Measurements from ENCODE around the gene HPSE2. TPM values are rescaled to one million over a fixed set of nuclear protein-coding genes. Genes with fewer than 3 reads are reported as not detected.

The HPSE2 gene
- total RNA-seq, 1 donor from 2014 or later = not detected

DNA sequence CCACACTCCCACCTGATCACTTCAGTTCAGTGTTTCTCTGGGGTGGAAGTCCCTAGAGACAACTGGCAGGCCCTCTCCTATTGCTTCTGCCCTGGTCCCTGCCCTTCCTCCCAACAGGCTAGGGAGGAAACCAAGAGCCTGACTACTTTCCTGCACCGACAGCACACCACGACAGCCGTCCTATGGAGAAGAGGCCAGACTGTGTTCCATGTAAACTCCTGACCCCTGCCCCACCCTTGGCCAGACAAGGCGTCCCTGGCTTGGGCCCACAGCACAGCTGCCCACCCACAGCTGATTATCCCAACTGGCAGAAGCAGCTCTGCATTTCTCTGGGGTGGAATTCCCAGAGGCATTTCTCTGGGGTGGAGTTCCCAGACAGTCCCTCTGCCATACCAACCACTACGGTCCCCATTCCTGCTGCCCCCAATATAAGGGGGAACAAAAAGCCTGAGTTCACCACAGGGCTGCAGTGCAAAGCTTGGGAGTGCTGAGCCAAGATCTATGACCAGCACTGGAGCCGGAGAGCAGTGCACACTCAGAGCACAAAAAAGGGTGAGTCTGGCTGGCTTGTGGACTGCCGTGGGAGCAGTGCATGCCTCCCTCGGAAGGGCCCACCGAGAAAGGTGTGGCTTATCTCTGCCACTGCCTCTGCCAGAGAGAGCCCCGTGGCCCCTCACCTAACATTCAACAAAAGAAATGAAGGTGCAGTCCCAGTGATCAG is 193.4 kb downstream of the HPSE2 start:
- H3K27me3 ChIP-seq (ENCODE audit: low read depth) = no peaks in the 10 kb centered on the region
- H3K9me3 ChIP-seq (replicated peaks) = peaks cover 53% of the 10 kb centered on the region
- TF ChIP-seq, protein P1, sequence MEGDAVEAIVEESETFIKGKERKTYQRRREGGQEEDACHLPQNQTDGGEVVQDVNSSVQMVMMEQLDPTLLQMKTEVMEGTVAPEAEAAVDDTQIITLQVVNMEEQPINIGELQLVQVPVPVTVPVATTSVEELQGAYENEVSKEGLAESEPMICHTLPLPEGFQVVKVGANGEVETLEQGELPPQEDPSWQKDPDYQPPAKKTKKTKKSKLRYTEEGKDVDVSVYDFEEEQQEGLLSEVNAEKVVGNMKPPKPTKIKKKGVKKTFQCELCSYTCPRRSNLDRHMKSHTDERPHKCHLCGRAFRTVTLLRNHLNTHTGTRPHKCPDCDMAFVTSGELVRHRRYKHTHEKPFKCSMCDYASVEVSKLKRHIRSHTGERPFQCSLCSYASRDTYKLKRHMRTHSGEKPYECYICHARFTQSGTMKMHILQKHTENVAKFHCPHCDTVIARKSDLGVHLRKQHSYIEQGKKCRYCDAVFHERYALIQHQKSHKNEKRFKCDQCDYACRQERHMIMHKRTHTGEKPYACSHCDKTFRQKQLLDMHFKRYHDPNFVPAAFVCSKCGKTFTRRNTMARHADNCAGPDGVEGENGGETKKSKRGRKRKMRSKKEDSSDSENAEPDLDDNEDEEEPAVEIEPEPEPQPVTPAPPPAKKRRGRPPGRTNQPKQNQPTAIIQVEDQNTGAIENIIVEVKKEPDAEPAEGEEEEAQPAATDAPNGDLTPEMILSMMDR (IDR thresholded peaks at IDR 0.05; ENCODE audit: borderline replicate concordance) = no peak
- H3K36me3 ChIP-seq = no peaks in the 10 kb centered on the region
- H3K4me1 ChIP-seq = no peaks in the 10 kb centered on the region
- no peak overlapping the region for H3K27ac ChIP-seq (replicated peaks)
- H3K4me3 ChIP-seq = no peak overlapping the region
- no peak for DNase-seq
- intact Hi-C loops (cut with micrococcal nuclease) = no loop called here

DNA sequence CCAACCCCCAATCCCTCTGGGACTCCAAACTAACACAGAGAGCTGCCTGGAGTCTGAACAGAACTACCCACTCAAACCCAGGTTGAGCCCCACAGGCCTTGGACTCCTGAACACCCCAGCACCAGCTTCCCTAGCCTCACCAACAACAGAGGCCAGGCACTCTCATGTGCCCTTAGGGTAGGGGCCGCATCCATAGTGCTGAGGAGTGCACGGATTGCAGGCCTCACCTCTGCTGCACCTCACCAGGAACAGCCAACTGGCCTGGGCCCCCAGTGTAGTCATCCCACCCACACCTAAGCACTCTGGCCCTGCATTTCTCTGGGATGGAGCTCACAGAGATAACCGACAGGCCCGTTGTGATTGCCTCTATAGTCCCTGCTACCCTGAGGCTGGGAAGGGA is 194.2 kb downstream of the HPSE2 start:
- no peak for DNase-seq
- no peak overlapping the region for H3K27ac ChIP-seq (replicated peaks)
- intact Hi-C loops (cut with micrococcal nuclease) = no loop called here

DNA sequence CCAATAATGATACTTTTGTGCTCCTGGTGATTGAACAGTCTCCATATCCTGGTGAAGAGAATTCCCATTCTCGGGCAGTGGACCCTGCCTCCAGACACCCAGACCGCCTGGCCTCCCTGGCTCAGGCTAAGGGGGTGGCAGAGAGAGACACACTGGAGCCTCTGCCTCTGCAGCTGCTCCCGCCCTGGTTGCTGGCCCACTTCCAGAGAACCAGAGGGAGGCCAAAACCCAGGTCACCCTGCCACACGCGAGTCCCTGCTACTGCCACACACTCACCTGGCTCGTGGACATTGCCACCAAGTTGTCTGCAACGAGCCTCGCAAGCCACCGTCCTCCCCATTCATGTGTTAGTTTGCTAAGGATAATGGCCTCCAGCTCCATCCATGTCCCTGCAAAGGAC is 221.8 kb downstream of the HPSE2 start:
- Histone ChIP-seq H3K27ac (replicated peaks) (no peak overlapping the region), H3K36me3 (no peaks in the 10 kb centered on the region), H3K4me1 (no peaks in the 10 kb centered on the region), H3K9me3 (replicated peaks) (peaks cover 8% of the 10 kb centered on the region), H3K4me3 (no peak overlapping the region), H3K27me3 (ENCODE audit: low read depth) (no peaks in the 10 kb centered on the region)
- no peak for DNase-seq
- intact Hi-C loops (cut with micrococcal nuclease) = no loop called here
- TF ChIP-seq, protein P1 (IDR thresholded peaks at IDR 0.05; ENCODE audit: borderline replicate concordance) = no peak

More for the DNA sequence above, 194.2 kb downstream of the HPSE2 start:
- no peaks in the 10 kb centered on the region for H3K36me3 ChIP-seq
- H3K4me3 ChIP-seq = no peak overlapping the region
- H3K27me3 ChIP-seq (ENCODE audit: low read depth) = no peaks in the 10 kb centered on the region
- peaks cover 47% of the 10 kb centered on the region for H3K9me3 ChIP-seq (replicated peaks)
- TF ChIP-seq, protein P1 (IDR thresholded peaks at IDR 0.05; ENCODE audit: borderline replicate concordance) = no peak
- H3K4me1 ChIP-seq = no peaks in the 10 kb centered on the region

DNA sequence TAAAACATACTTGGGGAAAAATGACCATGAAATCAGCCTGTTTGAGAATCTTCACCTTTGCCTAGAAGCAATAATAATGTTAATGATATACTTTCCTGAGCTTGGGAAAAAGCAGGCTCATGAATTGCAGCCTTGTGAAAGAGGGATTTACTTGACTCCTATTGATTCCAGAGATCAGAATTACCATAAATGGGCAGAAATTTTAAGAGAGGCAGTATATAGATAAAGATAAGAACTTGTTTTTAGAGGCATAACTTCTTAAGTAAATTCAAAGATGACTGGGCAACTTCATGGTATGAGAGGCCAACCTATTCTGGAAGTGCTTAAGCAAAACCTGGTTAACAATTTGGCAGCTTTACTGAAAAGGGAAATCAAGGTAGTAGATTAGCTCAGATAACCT is 225.4 kb downstream of the HPSE2 start:
- Histone ChIP-seq H3K4me3 (no peak overlapping the region), H3K4me1 (no peaks in the 10 kb centered on the region), H3K9me3 (replicated peaks) (peaks cover 12% of the 10 kb centered on the region), H3K27ac (replicated peaks) (no peak overlapping the region), H3K27me3 (ENCODE audit: low read depth) (no peaks in the 10 kb centered on the region), H3K36me3 (no peaks in the 10 kb centered on the region)
- DNase-seq = no peak
- intact Hi-C loops (cut with micrococcal nuclease) = no loop called here
- TF ChIP-seq, protein P1 (IDR thresholded peaks at IDR 0.05; ENCODE audit: borderline replicate concordance) = no peak

DNA sequence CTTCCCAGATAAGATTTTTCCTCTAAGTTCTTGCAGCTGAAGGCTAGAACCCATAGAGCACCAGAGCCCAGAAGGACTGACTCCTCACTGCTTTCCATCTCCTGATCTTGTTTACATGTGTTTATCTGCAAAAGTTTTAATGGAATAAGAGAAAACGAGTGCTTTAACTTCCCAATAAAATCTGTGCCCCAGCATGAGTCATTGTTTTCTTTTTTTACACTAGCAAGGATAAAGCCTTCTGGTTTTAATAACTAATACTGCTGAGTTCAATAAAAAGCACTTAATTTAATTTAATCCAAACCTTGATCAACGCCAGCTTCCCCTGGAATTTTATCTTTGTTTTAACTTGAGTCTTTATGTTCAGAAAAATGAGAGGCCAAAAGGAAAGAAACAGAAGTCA is 227.6 kb downstream of the HPSE2 start:
- TF ChIP-seq, protein P1 (IDR thresholded peaks at IDR 0.05; ENCODE audit: borderline replicate concordance) = no peak
- intact Hi-C loops (cut with micrococcal nuclease) = no loop called here
- Histone ChIP-seq H3K27me3 (ENCODE audit: low read depth) (no peaks in the 10 kb centered on the region), H3K4me3 (no peak overlapping the region), H3K36me3 (no peaks in the 10 kb centered on the region), H3K4me1 (no peaks in the 10 kb centered on the region), H3K9me3 (replicated peaks) (peaks cover 34% of the 10 kb centered on the region), H3K27ac (replicated peaks) (no peak overlapping the region)
- DNase-seq = no peak
